GM19397 (cell line): Measurements from ENCODE around the gene ACSL6.

Experiments used
- ATAC-seq: cut with Tn5 transposase; IDR thresholded peaks from one replicate; pipeline ENCODE4 v1.9.1; 2021; ENCODE audit warnings: mild to moderate bottlenecking, moderate library complexity; ENCODE audit not compliant: unreplicated experiment

Gene ACSL6

GRCh38 chr5:132049559-132049958 is 38.1 kb upstream of the ACSL6 start:
- ATAC-seq = no peak

GRCh38 chr5:132049093-132049492 is 37.6 kb upstream of the ACSL6 start:
- no peak for ATAC-seq

- no peak for ATAC-seq
Measured at GRCh38 chr5:132046880-132047299, 35.4 kb upstream of the ACSL6 start.

GRCh38 chr5:132044207-132044606 is 32.7 kb upstream of the ACSL6 start:
- no peak for ATAC-seq

- ATAC-seq = no peak
Measured at GRCh38 chr5:132037353-132037752, 25.9 kb upstream of the ACSL6 start.

- ATAC-seq = no peak
Measured at GRCh38 chr5:132033122-132033521, 21.7 kb upstream of the ACSL6 start.

- ATAC-seq = no peak
Measured at GRCh38 chr5:132032196-132032595, 20.7 kb upstream of the ACSL6 start.

GRCh38 chr5:132030610-132031009 is 19.2 kb upstream of the ACSL6 start:
- ATAC-seq = no peak

GRCh38 chr5:132029609-132030330 is 18.3 kb upstream of the ACSL6 start:
- no peak for ATAC-seq

GRCh38 chr5:132027027-132027426 is 15.6 kb upstream of the ACSL6 start:
- ATAC-seq = no peak

GRCh38 chr5:132026516-132027008 is 15.1 kb upstream of the ACSL6 start:
- no peak for ATAC-seq

- ATAC-seq = no peak
Measured at GRCh38 chr5:132025403-132025971, 14.0 kb upstream of the ACSL6 start.

GRCh38 chr5:132024789-132025402 is 13.4 kb upstream of the ACSL6 start:
- no peak for ATAC-seq

- no peak for ATAC-seq
Measured at GRCh38 chr5:132024117-132024435, 12.6 kb upstream of the ACSL6 start.

GRCh38 chr5:132023258-132024116 is 12.0 kb upstream of the ACSL6 start:
- ATAC-seq = no peak

GRCh38 chr5:132022737-132023136 is 11.3 kb upstream of the ACSL6 start:
- no peak for ATAC-seq

- no peak for ATAC-seq
Measured at GRCh38 chr5:132021654-132022053, 10.2 kb upstream of the ACSL6 start.

GRCh38 chr5:132020568-132021339 is 9.3 kb upstream of the ACSL6 start:
- peak; percentile 16 for ATAC-seq

- ATAC-seq = peak; percentile 98
Measured at GRCh38 chr5:132019857-132020555, 8.5 kb upstream of the ACSL6 start.

- no peak for ATAC-seq
Measured at GRCh38 chr5:132019337-132019736, 7.9 kb upstream of the ACSL6 start.
